Endothelial cell of umbilical vein (primary cell): ENCODE data around the gene MYH11. TPM values are rescaled to one million over a fixed set of nuclear protein-coding genes. Genes with fewer than 3 reads are reported as not detected.

Experiments used
- BruUV-seq: library from RNA; stranded (reverse); fragments of 400-500 nt; replicated peaks from 2 replicates; lab custom pipeline; 2021; lab: Mats Ljungman, UMichigan
- CTCF ChIA-PET: fragments of 300-600, 350-600 bp; sonication (Branson Sonifier 250); formaldehyde crosslinking; loops from one replicate; lab custom pipeline; 2021; ENCODE audit warnings: antibody characterized with exemption, inconsistent platforms; lab: Charles Lee
- POLR2A ChIA-PET: fragments of 300-600, 350-600 bp; sonication (Branson Sonifier 250); formaldehyde crosslinking; loops from one replicate; lab custom pipeline; 2021; ENCODE audit warnings: antibody characterized with exemption, inconsistent platforms; lab: Charles Lee
- DNase-seq: peaks from one replicate; pipeline ENCODE4 v3.0.0-alpha.2; 2011; ENCODE audit warnings: low read depth, low spot score
- FAIRE-seq: peaks from 2 replicates; lab custom pipeline; 2011; peaks lifted over from hg19 to GRCh38; lab: Jason Lieb, UNC
- H2AFZ ChIP-seq: 2 replicates; pipeline ENCODE4 v1.6.0; 2012; ENCODE audit warnings: low read depth, low read length, control low read depth, inconsistent platforms
- H3K27ac ChIP-seq: 2 replicates; pipeline ENCODE4 v1.5.1; 2011; ENCODE audit warnings: low read depth, mild to moderate bottlenecking, control low read depth, low read length, moderate library complexity; ENCODE audit not compliant: insufficient read depth
- H3K27me3 ChIP-seq, 2 experiments: 2 replicates each; pipeline versions ENCODE4 v1.6.0 to v1.6.1; 2011; ENCODE audit warnings: low read length in 2 of 2, mixed read lengths in 1 of 2; ENCODE audit not compliant: control insufficient read depth in 2 of 2, insufficient read depth in 2 of 2
- H3K36me3 ChIP-seq, 2 experiments: 2 replicates in 1 of 2; 3 replicates in 1 of 2; pipeline ENCODE4 v1.5.1; 2011; ENCODE audit warnings: low read length in 2 of 2, mild to moderate bottlenecking in 1 of 2, moderate library complexity in 1 of 2; ENCODE audit not compliant: control insufficient read depth in 2 of 2, insufficient read depth in 2 of 2; ENCODE audit errors: extremely low read depth in 1 of 2
- H3K4me1 ChIP-seq: 3 replicates; pipeline ENCODE4 v1.5.1; 2011; ENCODE audit warnings: mild to moderate bottlenecking, low read length; ENCODE audit not compliant: control insufficient read depth, insufficient read depth; ENCODE audit errors: extremely low read depth
- H3K4me2 ChIP-seq: 2 replicates; pipeline ENCODE4 v1.6.1; 2011; ENCODE audit warnings: low read length, control low read depth, mixed read lengths; ENCODE audit not compliant: insufficient read depth
- H3K4me3 ChIP-seq, 3 experiments: fragments of 200-600 bp in 1 of 3; sonication (generic), shearing (Covaris generic) in 1 of 3; replicated peaks in 1 of 3; 2 replicates each; pipeline ENCODE4 v1.5.1; 2011 to 2016; ENCODE audit warnings: control low read depth in 3 of 3, low read length in 3 of 3, mild to moderate bottlenecking in 2 of 3, inconsistent platforms in 1 of 3, low read depth in 1 of 3, moderate library complexity in 1 of 3; ENCODE audit not compliant: insufficient read depth in 1 of 3
- H3K79me2 ChIP-seq: 2 replicates; pipeline ENCODE4 v1.6.0; 2012; ENCODE audit warnings: low read length, inconsistent platforms; ENCODE audit not compliant: control insufficient read depth, insufficient read depth
- H3K9ac ChIP-seq: replicated peaks from 2 replicates; pipeline ENCODE3; 2011; ENCODE audit warnings: low read length, control low read depth; ENCODE audit not compliant: insufficient read depth; ENCODE audit errors: extremely low read depth
- H3K9me1 ChIP-seq: replicated peaks from 3 replicates; pipeline ENCODE4 v1.6.0; 2011; ENCODE audit warnings: mild to moderate bottlenecking, low read length; ENCODE audit not compliant: control insufficient read depth, insufficient read depth; ENCODE audit errors: extremely low read depth
- H3K9me3 ChIP-seq: replicated peaks from 2 replicates; pipeline ENCODE4 v1.5.1; 2012; ENCODE audit warnings: low read length, inconsistent platforms; ENCODE audit not compliant: control insufficient read depth, insufficient read depth
- H4K20me1 ChIP-seq: replicated peaks from 2 replicates; pipeline ENCODE3; 2011; ENCODE audit warnings: mild to moderate bottlenecking, low read length; ENCODE audit not compliant: control insufficient read depth, insufficient read depth; ENCODE audit errors: extremely low read depth
- EZH2 ChIP-seq: IDR thresholded peaks from 2 replicates; pipeline ENCODE4 v1.6.1; 2012; ENCODE audit warnings: borderline replicate concordance, low read depth, mild to moderate bottlenecking, moderate library complexity, low read length, inconsistent platforms; ENCODE audit not compliant: severe bottlenecking
- FOS ChIP-seq: IDR thresholded peaks from 2 replicates; pipeline ENCODE4 v1.6.1; 2011; ENCODE audit warnings: mild to moderate bottlenecking, low read length, moderate library complexity, borderline replicate concordance; ENCODE audit not compliant: insufficient read depth
- GATA2 ChIP-seq: IDR thresholded peaks from 2 replicates; pipeline ENCODE4 v1.7.0; 2011; ENCODE audit warnings: low read depth, mild to moderate bottlenecking, moderate library complexity, mixed read lengths, low read length; ENCODE audit not compliant: insufficient read length, insufficient read depth
- JUN ChIP-seq: IDR thresholded peaks from 2 replicates; pipeline ENCODE4 v1.6.1; 2011; ENCODE audit warnings: borderline replicate concordance, low read depth; ENCODE audit not compliant: insufficient read length, insufficient read depth
- MYC ChIP-seq: IDR thresholded peaks from one replicate; pipeline ENCODE4 v1.6.1; 2011; ENCODE audit warnings: mild to moderate bottlenecking, low read depth, low read length
- POLR2A ChIP-seq: IDR thresholded peaks from 2 replicates; pipeline ENCODE4 v1.6.1; 2012; ENCODE audit warnings: low read depth, mild to moderate bottlenecking, control low read depth, low read length
- POLR2AphosphoS5 ChIP-seq: IDR thresholded peaks from 2 replicates; pipeline ENCODE4 v1.6.1; 2012; ENCODE audit warnings: low read depth, mild to moderate bottlenecking, control low read depth, low read length, moderate library complexity; ENCODE audit not compliant: insufficient read depth
- dilution Hi-C: fragments of 300-500 bp; cut with MboI; formaldehyde crosslinking; loops from one replicate; pipeline ENCODE4 v1.15.0; 2019; ENCODE audit warnings: low sequenced_read_pairs; ENCODE audit not compliant: extremely low pct_ligation_motif_present
- intact Hi-C: fragments of 100-400 bp; cut with micrococcal nuclease; formaldehyde crosslinking; loops from one replicate; pipeline ENCODE4 v1.10.0; 2022
- polyA plus RNA-seq, 4 experiments: library from polyadenylated mRNA; depleted of rRNA in 3 of 4; stranded (reverse) in 3 of 4; unstranded in 1 of 4; fragments of >200 nt; gene quantifications; 2 replicates each; pipeline versions ENCODE4 v1.2.1 to v1.2.3, GENCODE V29; 2011 to 2012; ENCODE audit warnings: missing spikeins in 1 of 4
- total RNA-seq: library from RNA; stranded (reverse); gene quantifications from 2 replicates; pipeline ENCODE4 v1.2.3, GENCODE V29; 2021
- TF ChIP-seq, protein P1 (sequence below), 2 donors: IDR thresholded peaks; 1 replicate in 1 of 2; 2 replicates in 1 of 2; pipeline ENCODE4 v1.5.1; 2011; ENCODE audit warnings: low read length in 2 of 2, mild to moderate bottlenecking in 2 of 2, moderate library complexity in 2 of 2, control low read depth in 1 of 2, inconsistent platforms in 1 of 2, low read depth in 1 of 2; ENCODE audit not compliant: insufficient read depth in 1 of 2; ENCODE audit errors: extremely low read depth in 1 of 2
- TF ChIP-seq, protein P2 (sequence below): IDR thresholded peaks from 2 replicates; pipeline ENCODE4 v1.6.1; 2011; ENCODE audit not compliant: insufficient read depth, insufficient read length

The MYH11 gene
- total and polyA plus RNA-seq, 2 donors (not counting 3 experiments of a cell fraction or from before 2014, with no cell fraction given), result not detected

- H3K9me3 ChIP-seq, result no peaks in the 10 kb centered on the region
- CTCF ChIA-PET, result interaction anchor here (0.5 to 4.0 kb wide), 15 partner anchors 10 to 409 kb away, joined by 3 to 66 read pairs (median 3); no protein-coding TSS in a partner anchor
These were observed 78.6 kb downstream of the MYH11 start for GRCh38 chr16:15778204-15778743.

More at GRCh38 chr16:15778204-15778743, 78.6 kb downstream of the MYH11 start:
- no peaks in the 10 kb centered on the region for H3K4me1 ChIP-seq
- FAIRE-seq, result no peak
- no peak for TF ChIP-seq GATA2
- no peak for TF ChIP-seq EZH2
- TF ChIP-seq, protein P1, sequence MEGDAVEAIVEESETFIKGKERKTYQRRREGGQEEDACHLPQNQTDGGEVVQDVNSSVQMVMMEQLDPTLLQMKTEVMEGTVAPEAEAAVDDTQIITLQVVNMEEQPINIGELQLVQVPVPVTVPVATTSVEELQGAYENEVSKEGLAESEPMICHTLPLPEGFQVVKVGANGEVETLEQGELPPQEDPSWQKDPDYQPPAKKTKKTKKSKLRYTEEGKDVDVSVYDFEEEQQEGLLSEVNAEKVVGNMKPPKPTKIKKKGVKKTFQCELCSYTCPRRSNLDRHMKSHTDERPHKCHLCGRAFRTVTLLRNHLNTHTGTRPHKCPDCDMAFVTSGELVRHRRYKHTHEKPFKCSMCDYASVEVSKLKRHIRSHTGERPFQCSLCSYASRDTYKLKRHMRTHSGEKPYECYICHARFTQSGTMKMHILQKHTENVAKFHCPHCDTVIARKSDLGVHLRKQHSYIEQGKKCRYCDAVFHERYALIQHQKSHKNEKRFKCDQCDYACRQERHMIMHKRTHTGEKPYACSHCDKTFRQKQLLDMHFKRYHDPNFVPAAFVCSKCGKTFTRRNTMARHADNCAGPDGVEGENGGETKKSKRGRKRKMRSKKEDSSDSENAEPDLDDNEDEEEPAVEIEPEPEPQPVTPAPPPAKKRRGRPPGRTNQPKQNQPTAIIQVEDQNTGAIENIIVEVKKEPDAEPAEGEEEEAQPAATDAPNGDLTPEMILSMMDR (IDR thresholded peaks at IDR 0.05; ENCODE audit: extremely low read depth in 1 of 2, insufficient read depth in 1 of 2, low read depth in 1 of 2, low read length in 2 of 2), result no peak
- TF ChIP-seq POLR2AphosphoS5, result no peak
- TF ChIP-seq POLR2A, result no peak
- TF ChIP-seq FOS, result no peak
- TF ChIP-seq, protein P2, sequence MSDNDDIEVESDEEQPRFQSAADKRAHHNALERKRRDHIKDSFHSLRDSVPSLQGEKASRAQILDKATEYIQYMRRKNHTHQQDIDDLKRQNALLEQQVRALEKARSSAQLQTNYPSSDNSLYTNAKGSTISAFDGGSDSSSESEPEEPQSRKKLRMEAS, result no peak
- no peak for TF ChIP-seq MYC
- TF ChIP-seq JUN, result no peak
- intact Hi-C loops (loop anchor here (2.0 kb wide), 1 partner anchor 45 kb away; no protein-coding TSS in a partner anchor), dilution Hi-C loops (no loop called here)
- no peak for DNase-seq
- H3K79me2 ChIP-seq, result no peaks in the 10 kb centered on the region
- no peaks in the 10 kb centered on the region for H3K36me3 ChIP-seq
- H4K20me1 ChIP-seq, result no peaks in the 10 kb centered on the region
- H3K27ac ChIP-seq, result no peak overlapping the region
- POLR2A ChIA-PET, result no interaction called here
- peaks cover 5 to 7% of the 10 kb centered on the region in 2 experiments for H3K27me3 ChIP-seq
- no peak overlapping the region for H3K4me3 ChIP-seq
- no TSS peak for BruUV-seq
- H3K9me1 ChIP-seq, result no peaks in the 10 kb centered on the region
- no peak overlapping the region for H2AFZ ChIP-seq
- no peak overlapping the region for H3K9ac ChIP-seq
- no peak overlapping the region for H3K4me2 ChIP-seq
